ENCODE data around the gene SNX27.
"Not testable (repeated sequence)": the region's sequence is repeated elsewhere in the genome, so short reads cannot be mapped to it uniquely, and the experiment has no call there.

Gene SNX27

DNA sequence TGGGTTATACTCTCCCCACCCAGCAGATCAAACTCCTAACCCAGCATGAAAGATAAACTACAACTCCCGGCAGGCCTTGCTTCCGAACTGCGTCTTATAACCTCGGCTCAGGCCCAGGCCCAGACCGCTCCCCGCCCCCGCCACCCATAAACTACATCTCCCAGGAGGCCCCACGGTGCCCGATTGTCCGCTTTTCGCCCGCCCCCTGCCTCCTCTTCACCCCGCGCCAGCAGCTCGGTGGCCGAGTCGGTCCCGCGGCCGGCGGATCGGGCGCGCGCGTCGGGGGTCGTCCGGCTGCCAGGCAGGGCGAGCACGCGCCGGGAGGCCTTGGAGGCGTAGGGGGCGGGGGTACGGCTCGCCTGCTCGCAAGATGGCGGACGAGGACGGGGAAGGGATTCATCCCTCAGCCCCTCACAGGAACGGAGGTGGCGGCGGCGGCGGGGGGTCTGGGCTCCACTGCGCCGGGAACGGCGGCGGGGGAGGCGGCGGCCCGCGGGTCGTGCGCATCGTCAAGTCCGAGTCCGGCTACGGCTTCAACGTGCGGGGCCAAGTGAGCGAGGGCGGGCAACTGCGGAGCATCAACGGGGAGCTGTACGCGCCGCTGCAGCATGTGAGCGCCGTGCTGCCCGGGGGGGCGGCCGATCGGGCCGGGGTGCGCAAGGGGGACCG, at the start of gene SNX27:
TSS of gene SNX27 (plus strand) at position 219 of the 669 bp plus-strand sequence. CDS start at position 371, 152 bp downstream.
- DNase-seq, result peak; percentile 68

DNA sequence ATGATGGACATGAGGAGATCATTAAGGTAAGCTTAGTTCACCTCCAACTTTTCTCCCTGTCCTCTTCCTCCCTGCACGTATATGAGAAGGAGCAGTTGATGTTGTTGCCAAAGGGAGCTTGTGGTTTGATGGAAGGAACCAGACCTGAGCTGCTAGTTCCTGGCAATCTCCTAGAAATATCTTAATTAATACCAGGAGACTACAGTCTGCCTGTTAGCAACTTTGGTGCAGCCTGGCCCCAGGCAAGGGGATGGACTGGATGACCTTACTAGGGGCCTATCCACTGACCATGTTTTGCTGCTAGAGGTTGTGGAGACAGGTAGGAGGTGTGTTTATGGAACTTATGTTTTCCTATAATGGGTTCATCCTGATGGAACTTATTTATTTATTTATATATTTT, 49.2 kb upstream of the SNX27 start:
- DNase-seq, result no peak

DNA sequence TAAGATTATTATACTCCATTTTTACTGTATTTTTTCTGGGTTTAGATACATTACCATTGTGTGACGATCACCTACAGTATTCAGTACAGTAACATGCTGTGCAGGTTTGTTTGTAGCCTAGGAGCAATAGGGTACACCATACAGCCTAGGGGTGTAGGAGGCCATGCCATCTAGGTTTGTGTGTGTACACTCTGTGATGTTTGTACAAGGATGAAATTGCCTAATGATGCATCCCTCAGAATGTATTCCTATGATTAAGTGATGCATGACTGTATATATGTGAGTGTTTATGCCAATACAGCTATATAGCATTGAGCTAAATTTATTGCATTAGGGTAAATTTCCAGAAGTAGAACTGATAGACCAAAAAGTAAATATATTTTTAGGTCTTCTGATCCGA, 48.5 kb upstream of the SNX27 start:
- no peak for DNase-seq

DNA sequence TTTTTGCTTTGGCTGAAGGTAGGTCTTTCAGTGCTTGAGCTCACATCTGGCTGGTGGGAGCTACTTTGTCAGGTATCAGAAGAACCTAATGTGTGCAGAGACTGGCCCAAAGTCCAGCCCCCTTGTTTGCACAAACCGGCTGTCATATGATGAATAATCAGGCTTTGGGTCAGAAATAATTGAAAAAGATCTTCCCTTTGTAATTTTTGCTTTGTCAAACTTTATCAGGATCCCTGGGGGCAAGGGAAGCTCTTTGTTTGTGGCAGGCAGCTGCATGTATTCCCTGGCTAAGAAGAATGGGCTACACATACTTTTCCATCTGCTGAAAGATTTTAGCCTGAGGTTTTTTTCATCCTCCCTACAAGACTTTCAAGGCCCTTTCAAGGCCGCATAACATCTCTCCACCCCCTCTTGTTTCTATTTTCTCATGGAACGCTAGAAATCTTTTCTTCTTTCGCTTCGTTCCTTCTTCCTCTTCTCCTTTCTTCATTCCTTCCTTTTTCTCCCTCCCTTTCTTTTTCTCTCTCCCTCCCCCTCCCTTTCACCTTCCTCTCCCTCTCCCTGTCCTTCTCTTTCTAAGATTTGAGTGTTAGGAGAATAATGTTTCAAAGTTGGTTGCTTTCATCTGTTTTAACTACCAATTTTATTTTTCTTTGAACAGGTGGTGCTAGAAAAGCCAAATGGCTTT, 46.2 kb upstream of the SNX27 start:
- no peak for DNase-seq

DNA sequence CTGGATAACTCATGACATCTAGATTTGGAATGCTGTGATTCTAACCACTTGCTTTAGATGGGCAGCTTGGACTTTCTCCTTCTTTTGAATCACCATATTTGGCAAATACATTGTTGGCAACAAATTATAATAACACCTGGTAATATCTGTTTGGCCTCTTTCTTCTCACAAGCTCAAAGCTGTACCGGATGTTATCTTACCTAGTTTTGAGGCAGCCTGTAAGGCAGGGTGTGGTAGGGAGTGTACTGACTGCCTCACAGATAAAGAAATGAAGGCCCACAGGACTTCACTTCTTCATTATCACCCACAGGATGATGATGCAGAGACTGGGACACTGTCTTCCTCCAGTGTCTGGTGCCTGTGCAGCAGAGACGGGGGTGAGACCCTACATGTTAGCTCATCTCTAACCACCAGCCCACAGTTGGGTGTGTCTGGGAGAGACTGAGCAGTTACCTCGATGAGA, 43.2 kb upstream of the SNX27 start:
- DNase-seq, result no peak

DNA sequence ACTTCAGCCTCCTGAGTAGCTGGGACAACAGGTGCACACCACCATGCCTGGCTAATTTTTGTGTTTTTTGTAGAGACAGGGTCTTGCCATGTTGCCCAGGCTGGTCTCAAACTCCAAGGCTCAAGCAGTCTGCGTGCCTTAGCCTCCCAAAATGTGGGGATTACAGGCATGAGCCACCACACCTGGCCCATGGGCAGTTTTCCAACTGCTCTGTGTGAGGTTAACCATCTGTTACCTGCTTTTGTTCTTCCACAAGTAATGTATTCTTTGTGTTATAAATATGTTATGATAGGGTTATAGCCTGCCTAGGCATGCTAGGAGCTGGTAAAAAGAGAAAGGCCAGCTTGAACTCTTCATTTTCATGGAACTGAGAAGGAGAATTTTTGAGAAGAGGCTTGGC, 41.0 kb upstream of the SNX27 start:
- peak; percentile 48 for DNase-seq

DNA sequence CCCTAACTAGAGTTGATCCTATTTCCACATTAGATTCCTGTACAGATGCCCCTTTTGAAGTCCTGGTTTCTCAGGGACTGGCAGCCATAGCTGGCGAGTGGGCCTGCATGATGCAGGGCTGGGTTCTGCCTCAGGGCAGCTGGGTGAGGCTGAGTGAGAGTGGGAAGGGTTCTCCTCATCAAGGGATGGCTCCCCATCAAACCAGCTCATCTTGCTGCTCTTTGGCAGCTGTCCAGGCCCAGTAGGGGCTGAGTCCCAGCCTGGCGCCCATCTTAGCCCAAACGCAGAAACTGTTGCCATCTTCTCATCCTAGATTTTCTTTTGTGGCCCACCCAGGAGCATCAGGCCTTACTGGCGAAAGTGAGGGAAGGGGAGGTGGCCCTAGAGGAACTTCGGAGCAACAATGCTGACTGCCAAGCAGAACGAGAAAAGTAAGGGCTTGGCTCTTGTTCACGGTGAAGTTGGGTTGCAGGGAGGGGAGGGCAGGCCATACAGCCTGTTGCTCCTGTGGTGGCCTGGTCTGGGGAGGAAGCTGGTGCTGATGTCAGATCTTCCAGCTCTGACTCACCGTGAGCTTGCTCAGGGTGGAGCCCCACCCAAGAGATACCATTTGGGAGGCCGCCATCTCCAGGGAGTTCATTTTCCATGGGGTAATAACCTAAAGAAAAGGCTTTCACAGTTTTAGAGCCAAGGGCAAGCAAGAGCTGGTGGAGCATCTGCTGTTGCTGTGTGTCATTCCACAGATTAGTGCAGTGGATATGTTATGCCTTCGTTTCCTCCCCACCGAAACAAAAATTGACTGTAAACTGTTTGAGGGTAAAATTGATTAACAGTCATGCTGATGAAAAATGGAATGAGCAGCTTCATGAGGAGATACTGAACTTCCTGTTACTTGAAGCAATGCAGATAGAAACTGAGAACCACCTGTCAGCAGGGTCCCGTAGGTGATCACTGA, 37.0 kb upstream of the SNX27 start:
- DNase-seq, result no peak

DNA sequence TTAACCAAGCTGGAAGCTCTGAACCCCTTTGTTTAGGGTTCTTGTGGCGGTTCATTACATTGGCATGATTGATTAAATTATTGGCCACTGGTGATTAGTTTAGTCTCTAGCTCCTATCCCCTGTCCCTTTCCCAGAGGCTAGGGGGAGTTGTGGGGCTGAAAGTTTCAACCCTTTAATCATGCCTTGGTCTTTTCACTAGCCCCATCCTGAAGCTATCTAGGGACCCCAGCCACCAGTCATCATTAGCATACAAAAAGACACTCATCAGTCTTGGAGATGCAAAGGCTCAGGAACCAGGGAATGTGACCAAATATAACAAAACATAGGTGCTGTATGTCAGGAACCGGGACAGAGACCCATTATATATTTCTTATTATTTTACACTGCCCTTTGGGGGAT, 34.7 kb upstream of the SNX27 start:
- no peak for DNase-seq

DNA sequence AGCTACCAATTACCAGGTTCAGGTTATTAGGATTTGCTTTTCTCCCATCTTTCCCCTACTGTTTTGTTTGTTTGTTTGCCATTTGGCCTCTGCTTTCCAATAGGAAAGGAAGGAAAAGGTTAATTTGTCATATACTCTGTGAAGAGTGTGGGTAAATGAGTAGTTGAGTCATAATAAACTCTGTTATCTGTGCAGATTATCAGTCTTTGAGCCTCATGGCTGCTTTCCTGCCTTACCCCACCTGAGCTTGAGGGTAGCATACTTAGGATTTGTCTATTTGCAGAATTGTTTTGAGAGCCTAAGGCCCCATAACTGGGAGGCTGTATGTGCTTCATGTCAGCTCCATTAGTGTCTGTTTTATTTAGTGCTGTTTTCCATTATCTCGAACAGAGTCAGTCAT, 32.9 kb upstream of the SNX27 start:
- DNase-seq, result no peak

DNA sequence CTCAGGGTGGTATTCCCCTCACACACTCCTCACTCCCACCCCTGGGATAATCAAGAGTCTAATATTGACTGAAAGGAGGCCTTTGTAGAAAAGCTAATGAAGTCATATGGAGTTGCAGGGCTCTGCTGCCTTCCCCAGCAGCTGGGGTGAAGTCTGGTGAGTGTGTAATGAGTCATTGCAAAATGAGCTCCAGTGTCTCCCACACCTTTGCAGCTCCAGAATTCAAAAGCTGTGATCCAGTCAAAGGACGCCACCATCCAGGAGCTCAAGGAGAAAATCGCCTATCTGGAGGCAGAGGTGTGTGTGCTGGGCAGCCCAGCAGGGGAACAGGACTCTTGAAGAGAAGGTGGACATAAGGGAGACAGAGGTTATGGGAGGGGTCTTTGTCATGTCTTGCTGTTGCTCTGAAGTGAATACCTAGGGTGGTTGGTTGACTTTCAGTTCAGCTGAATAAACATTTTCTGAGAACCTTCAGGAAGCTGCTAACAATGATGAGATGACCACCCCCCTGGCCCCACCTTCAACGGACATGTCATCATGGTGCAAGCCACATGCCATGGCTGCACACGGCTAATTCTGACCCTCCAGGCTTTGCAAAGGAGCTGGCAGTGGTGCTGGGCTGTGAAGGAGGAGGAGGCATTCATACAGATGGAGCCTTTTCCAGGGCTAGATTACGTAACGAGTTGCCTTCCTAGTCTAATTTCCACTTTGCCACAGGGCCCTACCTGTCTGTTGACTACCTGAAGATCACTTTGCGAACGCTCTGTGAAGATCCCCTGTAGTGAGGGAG, 32.2 kb upstream of the SNX27 start:
- no peak for DNase-seq

DNA sequence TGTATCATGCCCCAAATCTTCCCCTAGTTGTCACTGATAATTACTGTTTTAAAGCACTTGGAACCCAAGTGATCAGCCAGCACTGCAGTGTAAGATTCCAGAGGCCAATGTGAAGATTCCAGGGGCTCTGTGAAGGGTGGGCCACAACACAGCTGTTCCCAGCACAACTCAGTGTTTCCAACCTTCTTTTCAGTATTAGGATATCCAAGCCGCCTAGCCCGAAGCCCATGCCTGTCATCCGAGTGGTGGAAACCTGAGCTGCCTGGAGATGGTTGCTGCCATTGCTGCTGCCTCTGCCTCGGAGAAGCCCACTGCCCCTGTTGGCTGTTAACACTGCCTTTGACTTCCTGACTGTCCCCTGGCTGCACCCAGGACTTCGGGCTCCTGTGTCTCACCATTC, 30.4 kb upstream of the SNX27 start:
- no peak for DNase-seq

DNA sequence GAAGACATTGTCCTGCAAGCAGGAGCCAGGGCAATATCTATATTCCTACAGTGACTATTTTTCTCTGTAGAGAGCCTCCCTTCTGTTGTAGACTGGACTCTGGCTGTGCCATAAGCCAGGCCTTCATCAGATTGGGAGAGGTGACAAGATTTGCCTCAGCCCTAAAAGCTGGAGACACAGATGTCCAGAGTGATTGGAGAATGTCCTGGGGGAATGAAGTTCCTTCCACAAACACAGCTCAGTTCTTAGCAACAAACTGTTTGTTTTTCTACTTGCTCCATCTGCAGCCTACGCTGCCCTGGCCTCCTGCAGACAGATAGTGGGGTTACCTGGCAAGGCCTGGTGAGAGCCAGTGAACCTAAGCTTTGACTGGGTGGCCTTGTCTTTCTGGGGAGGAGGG, 29.9 kb upstream of the SNX27 start:
- DNase-seq, result no peak

DNA sequence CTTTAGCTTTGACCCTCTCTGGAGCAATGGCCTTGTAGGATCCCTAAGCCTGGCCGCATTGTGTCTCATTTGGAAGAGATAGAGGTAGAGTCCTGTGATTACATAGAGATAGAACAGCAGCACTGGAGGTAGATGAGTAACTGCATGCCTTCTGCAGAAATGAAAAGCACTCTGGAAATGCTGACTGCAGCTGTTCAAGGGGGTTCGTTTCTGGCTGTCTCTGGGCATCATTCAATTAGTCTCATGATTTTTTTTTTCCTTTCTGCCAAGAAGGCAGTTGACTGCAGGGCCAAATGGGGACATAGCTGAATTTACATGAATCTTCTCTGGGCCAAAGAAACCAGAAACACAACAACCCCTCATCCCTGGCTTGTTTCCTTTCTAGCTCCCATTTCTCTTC, 28.1 kb upstream of the SNX27 start:
- DNase-seq, result no peak

DNA sequence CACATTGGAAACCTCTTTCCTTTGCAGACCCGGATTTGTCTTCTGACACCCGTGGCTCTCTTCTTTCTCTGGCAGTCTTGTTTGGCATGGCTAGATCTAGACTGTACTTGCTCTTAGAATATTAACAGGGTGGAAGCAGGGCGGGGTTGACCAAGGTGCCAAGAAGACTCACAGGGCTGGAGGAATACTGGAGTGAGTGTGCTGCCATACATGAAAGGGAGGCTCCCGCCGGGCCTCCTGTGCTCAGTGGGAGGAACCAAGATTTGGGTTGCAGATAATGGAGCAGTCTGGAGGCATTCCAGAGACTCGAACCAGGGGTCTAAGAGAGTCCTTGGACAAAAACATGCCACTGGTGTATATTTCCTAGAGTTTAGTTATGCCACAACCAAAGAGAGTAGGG, 27.6 kb upstream of the SNX27 start:
- DNase-seq, result no peak

DNA sequence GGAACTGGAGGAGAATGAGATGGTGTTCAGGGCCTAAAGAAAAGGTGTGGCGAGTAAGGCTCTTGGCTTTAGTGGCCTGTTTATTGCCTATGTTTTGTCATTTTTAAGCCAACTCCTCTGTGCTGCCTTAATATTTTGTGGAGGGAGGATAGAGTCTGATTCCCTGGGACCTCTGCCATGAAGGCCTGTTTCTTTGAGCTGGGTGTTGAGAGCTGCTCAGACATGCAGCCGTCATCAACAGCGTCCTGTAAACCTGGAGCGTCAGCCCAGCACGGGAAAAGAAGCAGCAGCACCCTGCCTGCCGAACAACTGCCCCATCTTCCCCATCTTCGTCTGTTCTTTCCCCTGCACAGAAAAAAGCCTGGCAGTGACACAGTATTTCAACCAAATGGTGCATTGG, 27.1 kb upstream of the SNX27 start:
- DNase-seq, result no peak

DNA sequence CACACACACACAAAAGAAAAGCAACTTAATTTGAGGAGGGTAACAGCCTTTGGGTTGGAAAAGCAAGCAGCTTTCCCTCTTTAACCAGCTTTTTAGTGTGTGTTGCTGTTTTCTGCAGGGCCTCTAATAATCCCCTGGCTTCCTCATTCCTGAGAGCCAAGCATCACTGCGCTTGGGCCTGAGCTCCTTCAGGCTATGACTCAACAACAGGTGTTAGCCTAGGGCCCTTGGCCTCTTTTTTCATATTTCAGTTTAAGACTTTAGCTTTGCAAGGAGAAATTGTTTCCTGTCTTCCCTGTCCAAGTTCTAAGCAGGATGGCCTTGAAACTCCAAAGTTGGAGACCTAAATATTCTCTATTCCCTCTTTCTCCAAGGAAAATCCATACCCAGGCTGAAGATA, 26.2 kb upstream of the SNX27 start:
- no peak for DNase-seq

DNA sequence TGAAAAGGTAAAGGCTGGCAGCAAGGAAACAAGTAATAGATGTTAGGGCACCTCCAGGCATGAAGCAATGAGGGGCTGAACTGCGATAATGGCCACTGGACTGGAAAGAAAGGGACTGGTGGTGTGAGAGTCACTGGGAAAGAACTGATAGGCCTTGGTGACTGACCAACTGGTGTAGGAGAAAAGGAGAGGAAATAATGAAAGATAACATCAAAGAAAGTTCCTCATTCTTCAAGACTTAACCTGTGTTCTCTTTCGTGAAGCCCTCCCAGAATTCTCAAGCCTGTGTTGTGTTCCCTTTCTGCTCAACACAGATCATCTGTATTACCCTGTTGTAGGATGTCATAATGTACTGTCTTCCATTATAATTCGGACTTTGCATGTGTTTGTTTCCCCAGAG, 20.9 kb upstream of the SNX27 start:
- no peak for DNase-seq

DNA sequence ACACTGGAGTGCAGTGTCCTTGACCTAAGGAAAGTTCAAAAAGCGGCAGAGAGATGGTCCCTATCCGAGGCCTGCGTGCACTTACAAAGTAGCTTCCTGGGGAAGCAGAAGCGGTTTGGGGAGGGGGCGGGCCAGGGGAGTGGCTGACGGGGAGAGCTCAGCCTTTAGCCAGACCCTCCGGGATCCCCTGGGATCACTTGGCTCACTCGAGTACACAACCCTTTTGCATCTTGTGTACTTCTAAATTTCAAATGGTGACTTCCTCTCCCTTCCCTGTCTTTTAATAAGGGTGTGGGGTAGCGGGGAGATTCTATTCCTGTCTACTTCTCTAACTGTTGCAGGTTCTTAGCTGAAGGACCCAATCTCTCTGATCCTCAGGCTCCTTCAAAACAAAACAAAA, 18.1 kb upstream of the SNX27 start:
- no peak for DNase-seq

DNA sequence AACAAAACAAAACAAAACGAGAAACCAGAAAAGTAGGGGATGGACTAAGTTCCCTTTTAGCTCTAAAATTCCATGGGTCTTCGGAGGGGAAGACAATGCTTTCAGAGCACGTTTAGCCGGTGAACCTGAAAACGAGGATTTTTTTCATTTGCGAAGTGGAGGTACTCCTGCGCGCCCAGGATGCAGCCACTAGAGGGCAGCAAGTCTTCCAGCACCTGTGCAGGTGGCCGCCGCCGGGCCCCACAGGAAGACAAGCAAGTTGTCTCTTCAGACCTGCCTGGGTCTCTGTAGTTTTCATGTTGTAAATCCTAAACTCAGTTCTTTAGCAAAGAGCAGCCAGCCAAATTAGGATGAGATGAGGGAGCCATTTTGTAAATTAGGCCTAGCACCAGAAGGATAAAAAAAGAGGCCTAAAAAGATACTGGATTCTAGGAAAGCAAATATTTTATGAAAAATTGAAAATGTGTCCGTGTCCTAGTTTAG, 17.7 kb upstream of the SNX27 start:
- DNase-seq, result no peak

DNA sequence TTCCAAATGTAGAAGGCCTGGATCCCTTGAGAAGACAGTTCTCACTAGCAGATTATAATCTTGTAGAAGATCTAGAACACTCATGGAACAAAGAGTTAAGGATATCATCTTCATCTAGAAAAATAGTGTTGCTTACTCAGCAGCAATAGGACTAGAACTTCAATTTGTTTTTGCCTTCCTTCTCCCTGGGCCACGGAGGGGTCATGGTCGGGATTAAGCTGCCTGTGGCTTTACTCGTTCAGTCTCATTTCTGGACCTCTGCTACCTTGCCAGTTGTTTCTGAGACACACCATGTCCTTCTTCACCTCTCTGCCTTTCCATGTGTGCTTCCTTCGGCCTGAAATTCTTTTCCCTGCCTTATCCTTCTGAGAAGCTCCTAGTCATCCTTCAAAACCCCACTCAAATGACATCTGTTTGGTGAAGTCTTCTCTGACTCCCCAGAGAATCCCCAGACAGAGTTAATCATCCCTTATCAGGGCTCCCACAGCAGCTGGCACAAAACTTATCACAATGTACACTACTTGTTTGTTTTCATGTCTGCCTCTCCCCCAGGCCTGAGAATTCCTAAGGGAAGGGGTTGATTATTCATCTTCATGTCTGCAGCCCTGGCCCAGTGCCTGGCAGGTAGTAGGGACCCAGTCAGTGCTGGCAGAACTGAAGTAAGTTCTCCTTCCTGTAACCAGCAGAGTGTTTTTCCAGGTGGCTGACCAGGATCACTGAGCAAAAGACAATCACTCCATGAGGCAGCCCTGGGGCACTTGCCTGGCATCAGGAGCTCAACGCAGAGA, 15.5 kb upstream of the SNX27 start:
- no peak for DNase-seq

DNA sequence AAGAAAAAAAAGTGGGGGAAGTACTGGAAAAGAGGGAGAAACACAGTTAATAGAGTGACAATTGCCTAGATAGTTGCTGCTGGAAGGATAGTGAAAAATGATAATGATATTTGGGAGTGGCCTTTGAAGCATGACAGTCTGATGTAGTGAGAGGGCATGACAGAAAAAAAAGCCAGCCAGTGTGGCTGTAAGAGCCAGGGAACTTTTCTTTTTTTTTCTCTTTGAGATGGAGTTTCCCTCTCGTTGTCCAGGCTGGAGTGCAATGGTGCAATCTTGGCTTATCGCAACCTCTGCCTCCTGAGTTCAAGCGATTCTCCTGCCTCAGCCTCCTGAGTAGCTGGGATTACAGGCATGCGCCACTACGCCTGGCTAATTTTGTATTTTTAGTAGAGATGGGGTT, 9.3 kb upstream of the SNX27 start:
- not testable (repeated sequence) for DNase-seq

DNA sequence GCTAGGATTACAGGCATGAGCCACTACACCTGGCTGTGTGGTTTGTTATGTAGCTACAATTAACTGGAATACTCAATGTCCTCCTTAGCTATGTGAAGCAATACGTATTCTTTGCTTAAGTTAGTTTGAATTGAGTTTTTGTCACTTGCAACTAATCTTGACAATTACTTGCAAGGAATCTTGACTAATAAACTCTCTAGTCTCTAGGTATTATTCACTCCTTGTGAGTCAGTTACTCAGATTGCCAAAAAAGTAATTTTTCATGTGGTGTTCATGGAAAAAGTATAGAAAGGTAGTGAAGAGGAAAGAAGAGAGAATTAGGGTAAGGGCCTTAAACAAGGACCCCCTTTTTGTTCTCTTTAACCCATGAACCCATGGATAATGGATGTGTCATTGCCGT, 7.6 kb upstream of the SNX27 start:
- no peak for DNase-seq

Measured in NCI-H524 treated with DMSO at 0.1 percent for 48 hours (cell line).